Fibroblast of lung (primary cell): ENCODE data around the gene YJEFN3. TPM values are rescaled to one million over a fixed set of nuclear protein-coding genes. Genes with fewer than 3 reads are reported as not detected.

ENCODE experiments used
- DNase-seq, 2 donors: peaks; one replicate each; pipeline versions ENCODE4 v3.0.0 to v3.0.0-alpha.2; 2010; ENCODE audit warnings: low read depth in 2 of 2
- H2AFZ ChIP-seq: 2 replicates; pipeline ENCODE4 v1.5.1; 2012; ENCODE audit warnings: low read length, control low read depth, inconsistent platforms
- H3K27ac ChIP-seq: 2 replicates; pipeline ENCODE4 v1.5.1; 2011; ENCODE audit warnings: low read length, control low read depth; ENCODE audit not compliant: insufficient read depth
- H3K27me3 ChIP-seq: 2 replicates; pipeline ENCODE4 v1.5.1; 2011; ENCODE audit warnings: mild to moderate bottlenecking, low read length; ENCODE audit not compliant: control insufficient read depth, insufficient read depth
- H3K36me3 ChIP-seq: 2 replicates; pipeline ENCODE4 v1.5.1; 2011; ENCODE audit warnings: low read length; ENCODE audit not compliant: control insufficient read depth, insufficient read depth
- H3K4me1 ChIP-seq: 2 replicates; pipeline ENCODE4 v1.5.1; 2011; ENCODE audit warnings: low read length; ENCODE audit not compliant: control insufficient read depth, insufficient read depth; ENCODE audit errors: extremely low read depth
- H3K4me2 ChIP-seq: 2 replicates; pipeline ENCODE4 v1.5.1; 2011; ENCODE audit warnings: low read length, control low read depth; ENCODE audit not compliant: insufficient read depth; ENCODE audit errors: extremely low read depth
- H3K4me3 ChIP-seq, 4 experiments: fragments of 200-600 bp in 1 of 4; sonication (generic) in 1 of 4; replicated peaks in 1 of 4; 2 replicates each; pipeline ENCODE4 v1.5.1; 2011 to 2016; ENCODE audit warnings: low read length in 4 of 4, low read depth in 3 of 4, mild to moderate bottlenecking in 3 of 4, control low read depth in 2 of 4, inconsistent platforms in 1 of 4, mixed read lengths in 1 of 4; ENCODE audit not compliant: insufficient read depth in 1 of 4; ENCODE audit errors: control extremely low read depth in 1 of 4
- H3K79me2 ChIP-seq: 2 replicates; pipeline ENCODE4 v1.5.1; 2012; ENCODE audit warnings: mild to moderate bottlenecking, low read length, inconsistent platforms; ENCODE audit not compliant: control insufficient read depth, insufficient read depth
- H3K9ac ChIP-seq: 2 replicates; pipeline ENCODE4 v1.5.1; 2011; ENCODE audit warnings: mild to moderate bottlenecking, low read length, control low read depth; ENCODE audit not compliant: insufficient read depth
- H3K9me3 ChIP-seq: 2 replicates; pipeline ENCODE4 v1.5.1; 2012; ENCODE audit warnings: low read depth, low read length; ENCODE audit not compliant: control insufficient read depth, insufficient read depth
- H4K20me1 ChIP-seq: 2 replicates; pipeline ENCODE4 v1.5.1; 2011; ENCODE audit warnings: low read length; ENCODE audit not compliant: control insufficient read depth, insufficient read depth; ENCODE audit errors: extremely low read depth
- CTCF ChIP-seq, 2 donors: IDR thresholded peaks in 1 of 2; conservative IDR thresholded peaks in 1 of 2; 1 replicate in 1 of 2; 2 replicates in 1 of 2; pipeline ENCODE4 v1.5.1; 2011 to 2012; ENCODE audit warnings: low read length in 2 of 2, control low read depth in 1 of 2, inconsistent platforms in 1 of 2, low read depth in 1 of 2, mild to moderate bottlenecking in 1 of 2
- EZH2 ChIP-seq: IDR thresholded peaks from 2 replicates; pipeline ENCODE4 v1.5.1; 2012; ENCODE audit warnings: low read length, control low read depth, mild to moderate bottlenecking; ENCODE audit errors: missing control alignments
- polyA plus RNA-seq, 2 donors: library from polyadenylated mRNA; depleted of rRNA in 1 of 2; stranded (reverse) in 1 of 2; unstranded in 1 of 2; fragments of >200 nt; gene quantifications; 2 replicates each; pipeline ENCODE4 v1.2.1, GENCODE V29; 2011 to 2012; ENCODE audit warnings: missing spikeins in 1 of 2
- total RNA-seq: library from RNA; depleted of rRNA; stranded (reverse); fragments of >200 nt; gene quantifications from 2 replicates; pipeline ENCODE4 v1.2.1, GENCODE V29; 2014

Gene YJEFN3
- total and polyA plus RNA-seq, 2 donors (not counting 1 experiment from before 2014, with no cell fraction given) = 0.50 to 0.62 TPM

DNA sequence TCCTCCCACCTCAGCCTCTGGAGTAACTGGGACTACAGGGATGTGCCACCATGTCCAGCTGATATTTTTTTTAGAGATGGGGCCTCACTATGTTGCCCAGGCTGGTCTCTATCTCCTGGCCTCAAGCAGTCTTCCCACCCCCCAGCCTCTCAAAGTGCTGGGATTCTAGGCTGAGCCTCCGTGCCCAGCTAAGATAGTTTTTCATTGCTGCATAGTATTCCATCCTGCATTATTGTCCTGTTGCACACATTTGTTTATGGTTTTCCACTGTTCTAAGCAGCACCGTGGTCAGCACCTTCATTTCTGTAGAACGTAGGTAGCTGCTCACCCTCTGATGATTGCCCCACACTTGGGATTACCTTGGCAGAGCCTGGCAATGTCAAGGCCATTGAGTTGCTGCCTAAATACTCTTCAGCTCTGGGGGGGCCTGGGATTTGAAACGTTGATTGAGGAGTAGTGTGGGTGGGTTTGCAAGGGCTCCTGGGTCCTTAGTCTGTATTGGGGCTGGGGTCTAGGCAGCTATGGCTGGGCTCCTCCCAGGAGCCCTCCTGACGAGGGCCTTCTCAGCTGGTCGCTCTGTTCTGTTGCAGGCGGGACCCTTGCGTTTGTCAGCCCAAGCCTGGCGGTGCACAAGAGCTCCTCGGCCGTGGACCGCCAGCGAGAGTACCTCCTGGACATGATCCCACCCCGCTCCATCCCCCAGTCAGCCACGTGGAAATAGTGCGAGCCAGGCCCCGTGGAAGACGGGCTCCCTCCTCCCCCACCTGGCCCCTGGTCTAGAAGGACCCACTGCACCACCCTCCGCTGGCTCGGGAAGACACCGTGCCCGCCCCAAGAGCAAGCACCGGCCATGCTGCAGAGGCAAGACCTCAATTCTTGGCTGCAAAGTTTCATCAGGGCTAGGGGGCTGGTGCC, 23.7 kb upstream of the YJEFN3 start:
- H3K4me3 ChIP-seq = no peak overlapping the region
- no peaks in the 10 kb centered on the region for H3K27me3 ChIP-seq
- H2AFZ ChIP-seq = no peak overlapping the region
- no peak overlapping the region for H3K9ac ChIP-seq
- H3K9me3 ChIP-seq = no peaks in the 10 kb centered on the region
- no peak overlapping the region for H3K4me2 ChIP-seq
- no peaks in the 10 kb centered on the region for H3K79me2 ChIP-seq
- H4K20me1 ChIP-seq = no peaks in the 10 kb centered on the region
- H3K4me1 ChIP-seq = no peaks in the 10 kb centered on the region
- H3K27ac ChIP-seq = no peak overlapping the region
- peaks cover 26% of the 10 kb centered on the region for H3K36me3 ChIP-seq
- no peak for DNase-seq
- TF ChIP-seq EZH2 (no peak), CTCF (conservative IDR thresholded peaks at IDR 0.05 in 1 of 2, IDR thresholded peaks at IDR 0.05 in 1 of 2; ENCODE audit: low read depth in 1 of 2, low read length in 2 of 2) (no peak)

GRCh38 chr19:19505669-19506326, 22.9 kb upstream of the YJEFN3 start:
- TF ChIP-seq EZH2 = no peak
- TF ChIP-seq CTCF (conservative IDR thresholded peaks at IDR 0.05 in 1 of 2, IDR thresholded peaks at IDR 0.05 in 1 of 2; ENCODE audit: low read depth in 1 of 2, low read length in 2 of 2) = no peak
- Histone ChIP-seq H4K20me1 (no peaks in the 10 kb centered on the region), H3K4me2 (no peak overlapping the region), H3K79me2 (no peaks in the 10 kb centered on the region), H3K9ac (no peak overlapping the region), H2AFZ (no peak overlapping the region), H3K27me3 (no peaks in the 10 kb centered on the region), H3K27ac (no peak overlapping the region), H3K4me3 (no peak overlapping the region), H3K36me3 (peaks cover 25% of the 10 kb centered on the region), H3K9me3 (no peaks in the 10 kb centered on the region), H3K4me1 (no peaks in the 10 kb centered on the region)
- DNase-seq = no peak

DNA sequence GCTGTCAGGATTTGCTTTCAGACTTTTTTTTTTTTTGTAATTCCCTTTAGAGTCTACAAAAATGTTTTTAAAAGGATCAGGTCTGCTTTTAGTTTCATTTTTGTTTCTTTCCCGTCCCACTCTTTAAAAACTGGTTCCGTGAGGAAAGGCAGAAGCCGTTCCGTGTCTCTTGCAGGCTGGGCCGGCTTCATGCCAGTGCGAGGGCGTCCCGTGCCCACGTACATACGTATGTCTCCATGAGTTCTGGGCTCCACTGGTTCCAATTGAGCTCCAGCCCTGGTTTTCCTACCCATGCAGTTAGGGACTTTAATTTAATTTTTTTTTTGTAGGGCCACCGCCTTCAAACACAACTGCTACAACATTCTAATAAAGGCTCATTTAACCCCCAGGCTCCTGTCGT, 22.1 kb upstream of the YJEFN3 start:
- Histone ChIP-seq H3K9ac (no peak overlapping the region), H4K20me1 (no peaks in the 10 kb centered on the region), H3K27ac (no peak overlapping the region), H3K36me3 (peaks cover 19% of the 10 kb centered on the region), H3K79me2 (no peaks in the 10 kb centered on the region), H2AFZ (no peak overlapping the region), H3K4me2 (no peak overlapping the region), H3K27me3 (no peaks in the 10 kb centered on the region), H3K9me3 (no peaks in the 10 kb centered on the region), H3K4me1 (no peaks in the 10 kb centered on the region), H3K4me3 (no peak overlapping the region)
- DNase-seq = no peak
- TF ChIP-seq EZH2 (no peak), CTCF (conservative IDR thresholded peaks at IDR 0.05 in 1 of 2, IDR thresholded peaks at IDR 0.05 in 1 of 2; ENCODE audit: low read depth in 1 of 2, low read length in 2 of 2) (no peak)
